ENCODE data around the gene TIMM23. TPM values are rescaled to one million over a fixed set of nuclear protein-coding genes. Genes with fewer than 3 reads are reported as not detected.
"Not testable (repeated sequence)": the region's sequence is repeated elsewhere in the genome, so short reads cannot be mapped to it uniquely, and the experiment has no call there.

Gene TIMM23
- total RNA-seq, 1 experiment from 2014 or later = 142 TPM

- H3K36me3 Mint-ChIP-seq (ENCODE audit: insufficient read depth, unreplicated experiment) = peaks cover 36% of the 10 kb centered on the region
- intact Hi-C loops (cut with micrococcal nuclease; ENCODE audit: unreplicated experiment); H3K27me3 Mint-ChIP-seq (ENCODE audit: insufficient read depth, unreplicated experiment); H3K4me3 ChIP-seq (ENCODE audit: low read depth, low read length); H3K4me3 Mint-ChIP-seq (ENCODE audit: unreplicated experiment); DNase-seq; BruUV-seq (replicated peaks); H3K9me3 Mint-ChIP-seq (ENCODE audit: unreplicated experiment); CTCF ChIA-PET; H3K9me3 ChIP-seq; H3K4me1 ChIP-seq; H3K27ac Mint-ChIP-seq (ENCODE audit: unreplicated experiment); H3K4me1 Mint-ChIP-seq (ENCODE audit: low read depth, unreplicated experiment); H3K27me3 ChIP-seq (replicated peaks; ENCODE audit: control insufficient read depth, insufficient read depth, low read length); POLR2A ChIA-PET; H3K36me3 ChIP-seq (ENCODE audit: control insufficient read depth, insufficient read depth, low read length): not testable (repeated sequence)
Measured at GRCh38 chr10:45945476-45945875, 26.8 kb upstream of the TIMM23 start.

- H3K27ac Mint-ChIP-seq (ENCODE audit: unreplicated experiment); BruUV-seq (replicated peaks); H3K4me1 ChIP-seq; H3K36me3 ChIP-seq (ENCODE audit: control insufficient read depth, insufficient read depth, low read length); POLR2A ChIA-PET; H3K4me3 ChIP-seq (ENCODE audit: low read depth, low read length); H3K4me3 Mint-ChIP-seq (ENCODE audit: unreplicated experiment); intact Hi-C loops (cut with micrococcal nuclease; ENCODE audit: unreplicated experiment); DNase-seq; H3K27me3 ChIP-seq (replicated peaks; ENCODE audit: control insufficient read depth, insufficient read depth, low read length); H3K27me3 Mint-ChIP-seq (ENCODE audit: insufficient read depth, unreplicated experiment); CTCF ChIA-PET; H3K4me1 Mint-ChIP-seq (ENCODE audit: low read depth, unreplicated experiment); H3K9me3 Mint-ChIP-seq (ENCODE audit: unreplicated experiment); H3K9me3 ChIP-seq: not testable (repeated sequence)
- H3K36me3 Mint-ChIP-seq (ENCODE audit: insufficient read depth, unreplicated experiment) = peaks cover 36% of the 10 kb centered on the region
Measured at GRCh38 chr10:45947363-45947762, 24.9 kb upstream of the TIMM23 start.

GRCh38 chr10:45948801-45949200 is 23.5 kb upstream of the TIMM23 start:
- H3K27me3 ChIP-seq (replicated peaks; ENCODE audit: control insufficient read depth, insufficient read depth, low read length); H3K9me3 ChIP-seq; H3K27ac Mint-ChIP-seq (ENCODE audit: unreplicated experiment); H3K4me1 Mint-ChIP-seq (ENCODE audit: low read depth, unreplicated experiment); H3K27me3 Mint-ChIP-seq (ENCODE audit: insufficient read depth, unreplicated experiment); H3K36me3 ChIP-seq (ENCODE audit: control insufficient read depth, insufficient read depth, low read length); BruUV-seq (replicated peaks); H3K4me3 Mint-ChIP-seq (ENCODE audit: unreplicated experiment); CTCF ChIA-PET; DNase-seq; POLR2A ChIA-PET; H3K9me3 Mint-ChIP-seq (ENCODE audit: unreplicated experiment); H3K4me3 ChIP-seq (ENCODE audit: low read depth, low read length); H3K4me1 ChIP-seq; intact Hi-C loops (cut with micrococcal nuclease; ENCODE audit: unreplicated experiment): not testable (repeated sequence)
- H3K36me3 Mint-ChIP-seq (ENCODE audit: insufficient read depth, unreplicated experiment) = peaks cover 32% of the 10 kb centered on the region

GRCh38 chr10:45954367-45954766 is 17.9 kb upstream of the TIMM23 start:
- H3K4me1 ChIP-seq = peaks cover 10% of the 10 kb centered on the region
- peaks cover 21% of the 10 kb centered on the region for H3K36me3 Mint-ChIP-seq (ENCODE audit: insufficient read depth, unreplicated experiment)
- POLR2A ChIA-PET; DNase-seq; BruUV-seq (replicated peaks); H3K27me3 Mint-ChIP-seq (ENCODE audit: insufficient read depth, unreplicated experiment); H3K9me3 ChIP-seq; H3K4me3 ChIP-seq (ENCODE audit: low read depth, low read length); H3K27me3 ChIP-seq (replicated peaks; ENCODE audit: control insufficient read depth, insufficient read depth, low read length); H3K9me3 Mint-ChIP-seq (ENCODE audit: unreplicated experiment); H3K4me3 Mint-ChIP-seq (ENCODE audit: unreplicated experiment); H3K36me3 ChIP-seq (ENCODE audit: control insufficient read depth, insufficient read depth, low read length); H3K27ac Mint-ChIP-seq (ENCODE audit: unreplicated experiment); CTCF ChIA-PET; intact Hi-C loops (cut with micrococcal nuclease; ENCODE audit: unreplicated experiment): not testable (repeated sequence)
- H3K4me1 Mint-ChIP-seq (ENCODE audit: low read depth, unreplicated experiment) = peaks cover 22% of the 10 kb centered on the region

GRCh38 chr10:45956634-45957033 is 15.7 kb upstream of the TIMM23 start:
- H3K27me3 Mint-ChIP-seq (ENCODE audit: insufficient read depth, unreplicated experiment); BruUV-seq (replicated peaks); H3K4me3 ChIP-seq (ENCODE audit: low read depth, low read length); H3K27me3 ChIP-seq (replicated peaks; ENCODE audit: control insufficient read depth, insufficient read depth, low read length); H3K36me3 ChIP-seq (ENCODE audit: control insufficient read depth, insufficient read depth, low read length); H3K9me3 Mint-ChIP-seq (ENCODE audit: unreplicated experiment); CTCF ChIA-PET; H3K9me3 ChIP-seq; POLR2A ChIA-PET; intact Hi-C loops (cut with micrococcal nuclease; ENCODE audit: unreplicated experiment): not testable (repeated sequence)
- peaks cover 22% of the 10 kb centered on the region for H3K4me1 Mint-ChIP-seq (ENCODE audit: low read depth, unreplicated experiment)
- H3K27ac Mint-ChIP-seq (ENCODE audit: unreplicated experiment) = peak overlapping the region; percentile 20
- peak overlapping the region; percentile 20 for H3K4me3 Mint-ChIP-seq (ENCODE audit: unreplicated experiment)
- H3K4me1 ChIP-seq = peaks cover 10% of the 10 kb centered on the region
- H3K36me3 Mint-ChIP-seq (ENCODE audit: insufficient read depth, unreplicated experiment) = peaks cover 14% of the 10 kb centered on the region
- DNase-seq = peak; percentile 20 to 62

- peak overlapping the region; percentile 20 for H3K27ac Mint-ChIP-seq (ENCODE audit: unreplicated experiment)
- POLR2A ChIA-PET; H3K27me3 ChIP-seq (replicated peaks; ENCODE audit: control insufficient read depth, insufficient read depth, low read length); H3K36me3 ChIP-seq (ENCODE audit: control insufficient read depth, insufficient read depth, low read length); CTCF ChIA-PET; H3K27me3 Mint-ChIP-seq (ENCODE audit: insufficient read depth, unreplicated experiment); BruUV-seq (replicated peaks); DNase-seq; H3K9me3 Mint-ChIP-seq (ENCODE audit: unreplicated experiment); intact Hi-C loops (cut with micrococcal nuclease; ENCODE audit: unreplicated experiment); H3K4me3 ChIP-seq (ENCODE audit: low read depth, low read length); H3K4me3 Mint-ChIP-seq (ENCODE audit: unreplicated experiment); H3K9me3 ChIP-seq: not testable (repeated sequence)
- H3K4me1 Mint-ChIP-seq (ENCODE audit: low read depth, unreplicated experiment) = peaks cover 22% of the 10 kb centered on the region
- H3K36me3 Mint-ChIP-seq (ENCODE audit: insufficient read depth, unreplicated experiment) = peaks cover 14% of the 10 kb centered on the region
- H3K4me1 ChIP-seq = peaks cover 10% of the 10 kb centered on the region
Measured at GRCh38 chr10:45957928-45958327, 14.4 kb upstream of the TIMM23 start.

GRCh38 chr10:45962686-45963452 is 9.4 kb upstream of the TIMM23 start:
- CTCF ChIA-PET; H3K4me3 ChIP-seq (ENCODE audit: low read depth, low read length); H3K9me3 ChIP-seq; BruUV-seq (replicated peaks); DNase-seq; H3K27ac Mint-ChIP-seq (ENCODE audit: unreplicated experiment); H3K36me3 ChIP-seq (ENCODE audit: control insufficient read depth, insufficient read depth, low read length); POLR2A ChIA-PET; H3K4me1 ChIP-seq; H3K27me3 Mint-ChIP-seq (ENCODE audit: insufficient read depth, unreplicated experiment); H3K27me3 ChIP-seq (replicated peaks; ENCODE audit: control insufficient read depth, insufficient read depth, low read length); H3K4me3 Mint-ChIP-seq (ENCODE audit: unreplicated experiment); intact Hi-C loops (cut with micrococcal nuclease; ENCODE audit: unreplicated experiment); H3K9me3 Mint-ChIP-seq (ENCODE audit: unreplicated experiment): not testable (repeated sequence)
- H3K36me3 Mint-ChIP-seq (ENCODE audit: insufficient read depth, unreplicated experiment) = peaks cover 11% of the 10 kb centered on the region
- H3K4me1 Mint-ChIP-seq (ENCODE audit: low read depth, unreplicated experiment) = peaks cover 10% of the 10 kb centered on the region
